Activated T-cell treated with anti-CD3 and anti-CD28 coated beads, Interleukin-2, amount 50 U/mL, for 4 hours (primary cell): ENCODE results near the gene DCX. TPM values are rescaled to one million over a fixed set of nuclear protein-coding genes. Genes with fewer than 3 reads are reported as not detected.

Experiments used
- ATAC-seq, 2 donors: fragments of 200-7000 bp; cut with Tn5 transposase; one replicate each; pipeline ENCODE4 v1.10.0; 2021
- DNase-seq: peaks from one replicate; pipeline ENCODE4 v3.0.0-alpha.2; 2020
- H3K27me3 Mint-ChIP-seq: one replicate; pipeline ENCODE4 v1.8.0; 2021; ENCODE audit warnings: low read depth, mixed read lengths
- H3K36me3 Mint-ChIP-seq: one replicate; pipeline ENCODE4 v1.8.0; 2022; ENCODE audit warnings: mixed read lengths; ENCODE audit not compliant: insufficient read depth
- H3K4me1 Mint-ChIP-seq: one replicate; pipeline ENCODE4 v1.8.0; 2021; ENCODE audit warnings: low read depth, mixed read lengths
- H3K4me3 Mint-ChIP-seq: one replicate; pipeline ENCODE4 v1.8.0; 2021; ENCODE audit warnings: mild to moderate bottlenecking, moderate library complexity, mixed read lengths
- H3K9me3 Mint-ChIP-seq: one replicate; pipeline ENCODE4 v1.8.0; 2021; ENCODE audit warnings: mixed read lengths
- total RNA-seq, 3 donors: library from RNA; stranded (reverse); gene quantifications; one replicate each; pipeline ENCODE4 v1.2.1, GENCODE V29; 2021

The DCX gene
- total RNA-seq, 3 donors from 2014 or later = not detected

DNA sequence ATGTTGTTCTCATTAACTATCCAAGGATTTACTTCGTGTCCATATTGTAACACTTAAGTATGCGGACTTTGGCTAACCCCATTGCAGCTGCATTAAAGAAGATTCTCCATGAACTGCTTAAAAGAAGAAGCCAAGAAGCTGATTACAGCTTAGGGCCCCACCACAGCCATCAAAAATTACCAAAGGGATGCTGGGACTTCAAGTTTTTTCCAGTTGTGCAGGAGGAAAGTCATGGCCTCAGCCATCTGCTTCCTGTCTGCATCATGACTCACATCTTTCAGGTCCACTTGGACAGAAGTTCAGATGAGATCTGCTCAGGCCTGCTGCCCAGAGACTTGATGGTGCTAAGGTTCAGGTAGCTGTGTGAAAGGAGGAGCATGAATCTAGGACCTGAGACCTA lies 102.9 kb downstream of the DCX start:
- ATAC-seq (no peak), DNase-seq (no peak)
- H3K4me1 Mint-ChIP-seq = no peaks in the 10 kb centered on the region
- no peaks in the 10 kb centered on the region for H3K9me3 Mint-ChIP-seq
- no peak overlapping the region for H3K4me3 Mint-ChIP-seq
- no peaks in the 10 kb centered on the region for H3K27me3 Mint-ChIP-seq
- no peaks in the 10 kb centered on the region for H3K36me3 Mint-ChIP-seq

DNA sequence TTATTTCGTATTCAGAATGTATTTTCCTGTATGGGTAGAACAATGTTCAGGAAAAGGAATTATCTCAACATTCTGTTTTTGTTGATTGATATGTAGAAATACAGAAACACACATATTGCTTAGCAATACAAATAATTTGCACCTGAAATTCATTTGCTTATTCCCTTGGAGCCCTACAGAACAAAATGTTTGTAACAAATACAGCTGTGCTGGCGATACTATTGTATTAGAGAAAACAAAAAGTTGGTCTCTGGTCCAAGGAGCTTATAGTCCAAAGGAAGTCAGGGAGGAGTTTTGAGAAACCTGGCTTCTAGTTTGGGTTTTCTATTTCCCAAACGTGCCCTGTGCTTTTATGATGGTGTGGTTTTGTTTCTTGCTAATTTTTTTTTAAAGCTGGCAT lies 104.0 kb downstream of the DCX start:
- no peaks in the 10 kb centered on the region for H3K27me3 Mint-ChIP-seq
- H3K9me3 Mint-ChIP-seq = no peaks in the 10 kb centered on the region
- DNase-seq = no peak
- no peaks in the 10 kb centered on the region for H3K4me1 Mint-ChIP-seq
- ATAC-seq = no peak
- no peaks in the 10 kb centered on the region for H3K36me3 Mint-ChIP-seq
- H3K4me3 Mint-ChIP-seq = no peak overlapping the region

DNA sequence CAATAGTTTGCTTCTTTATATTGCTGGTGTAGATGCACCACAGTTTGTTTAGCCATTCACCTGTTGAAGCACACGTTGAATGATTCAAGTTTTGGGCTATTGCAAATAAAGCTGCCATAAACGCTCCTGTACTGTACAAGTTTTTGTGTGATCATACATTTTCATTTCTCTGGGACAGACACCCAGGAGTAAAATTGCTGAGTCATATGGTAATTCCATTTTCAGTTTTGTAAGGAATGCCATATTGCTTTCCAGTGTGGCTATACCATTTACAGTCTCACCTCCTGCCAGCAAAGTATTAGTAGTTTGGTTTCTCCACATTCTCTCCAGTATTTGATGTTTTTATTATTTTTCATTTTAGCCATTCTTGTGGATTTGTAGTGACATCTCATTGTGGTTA lies 109.7 kb downstream of the DCX start:
- Mint-ChIP-seq H3K4me3 (no peak overlapping the region), H3K9me3 (no peaks in the 10 kb centered on the region), H3K36me3 (no peaks in the 10 kb centered on the region)

DNA sequence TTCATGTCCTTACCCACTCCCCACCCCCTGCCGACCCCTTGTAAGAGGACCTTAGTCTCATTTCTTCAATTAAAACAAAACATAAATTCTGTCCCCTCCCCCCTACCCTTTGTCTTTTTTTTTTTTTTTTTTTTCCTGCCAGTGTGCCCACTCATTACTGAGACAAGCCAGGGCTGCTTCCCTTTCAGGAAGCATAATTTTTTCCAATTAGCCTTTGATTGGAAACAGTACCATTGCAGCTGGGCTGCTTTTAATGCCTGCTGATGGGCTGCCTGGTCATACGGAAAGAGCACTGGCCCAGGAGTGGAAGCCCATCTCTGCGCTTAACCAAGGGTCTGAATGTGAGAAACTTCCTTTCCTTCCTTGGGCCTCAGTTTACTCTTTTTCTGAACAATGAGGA lies 123.2 kb downstream of the DCX start:
- Mint-ChIP-seq H3K4me1 (no peaks in the 10 kb centered on the region), H3K27me3 (no peaks in the 10 kb centered on the region), H3K9me3 (no peaks in the 10 kb centered on the region), H3K36me3 (no peaks in the 10 kb centered on the region), H3K4me3 (no peak overlapping the region)
- no peak for ATAC-seq
- no peak for DNase-seq

More for the DNA sequence above, 109.7 kb downstream of the DCX start:
- DNase-seq (no peak), ATAC-seq (no peak)
- Mint-ChIP-seq H3K4me1 (no peaks in the 10 kb centered on the region), H3K27me3 (no peaks in the 10 kb centered on the region)

DNA sequence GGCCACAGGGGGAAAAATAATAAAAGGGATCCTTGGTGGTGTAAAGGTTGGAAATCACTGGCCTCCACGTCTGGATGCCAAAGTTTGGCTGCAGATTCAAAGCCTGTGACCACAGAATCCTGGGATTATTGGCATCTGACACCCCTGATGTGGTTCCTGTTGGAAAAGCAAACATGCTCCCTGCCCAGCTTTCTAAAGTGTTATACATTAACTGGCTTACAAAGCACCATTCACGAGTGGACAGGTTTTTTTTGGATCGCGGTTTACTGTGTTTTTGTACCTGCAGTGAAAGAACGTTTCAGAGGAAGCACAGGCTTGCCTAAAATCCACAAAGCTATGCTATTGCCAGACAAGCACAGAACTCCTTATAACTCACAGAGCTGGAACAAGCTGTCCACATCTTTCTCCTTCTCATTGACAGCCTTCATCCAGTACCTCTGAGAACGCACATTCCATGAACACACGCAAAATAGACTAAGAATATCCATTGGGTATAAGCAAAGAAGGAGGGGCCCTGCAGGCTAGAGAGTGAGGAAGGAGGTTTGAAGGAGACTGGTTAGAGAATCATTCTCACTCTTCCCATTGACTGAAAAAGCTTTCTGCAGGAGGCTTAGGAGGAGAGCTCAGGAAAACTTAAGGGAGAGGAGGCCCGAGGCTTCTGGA lies 127.2 kb downstream of the DCX start:
- ATAC-seq (no peak), DNase-seq (no peak)
- Mint-ChIP-seq H3K4me3 (no peak overlapping the region), H3K4me1 (no peaks in the 10 kb centered on the region), H3K27me3 (no peaks in the 10 kb centered on the region), H3K36me3 (no peaks in the 10 kb centered on the region), H3K9me3 (no peaks in the 10 kb centered on the region)

DNA sequence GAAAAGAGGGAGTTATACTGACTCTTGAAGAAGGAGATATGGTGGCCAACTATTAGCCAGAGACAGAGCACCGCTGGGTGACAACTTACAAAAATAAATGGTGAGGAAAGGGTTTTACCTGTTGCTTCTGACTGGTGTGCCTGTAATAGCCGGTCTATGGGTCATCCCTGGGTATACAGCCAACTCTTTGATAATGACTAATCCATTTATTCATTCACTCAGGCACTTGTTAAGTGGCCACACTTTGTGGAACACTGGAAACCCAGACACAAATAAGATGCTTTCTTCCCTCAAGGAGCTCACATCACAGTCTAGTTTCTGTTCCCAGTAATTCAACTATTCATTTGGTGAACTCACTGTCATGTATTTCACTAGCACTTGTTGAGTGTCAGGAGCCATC lies 128.5 kb downstream of the DCX start:
- Mint-ChIP-seq H3K9me3 (no peaks in the 10 kb centered on the region), H3K4me3 (no peak overlapping the region), H3K27me3 (no peaks in the 10 kb centered on the region), H3K4me1 (no peaks in the 10 kb centered on the region), H3K36me3 (no peaks in the 10 kb centered on the region)
- DNase-seq (no peak), ATAC-seq (no peak)

DNA sequence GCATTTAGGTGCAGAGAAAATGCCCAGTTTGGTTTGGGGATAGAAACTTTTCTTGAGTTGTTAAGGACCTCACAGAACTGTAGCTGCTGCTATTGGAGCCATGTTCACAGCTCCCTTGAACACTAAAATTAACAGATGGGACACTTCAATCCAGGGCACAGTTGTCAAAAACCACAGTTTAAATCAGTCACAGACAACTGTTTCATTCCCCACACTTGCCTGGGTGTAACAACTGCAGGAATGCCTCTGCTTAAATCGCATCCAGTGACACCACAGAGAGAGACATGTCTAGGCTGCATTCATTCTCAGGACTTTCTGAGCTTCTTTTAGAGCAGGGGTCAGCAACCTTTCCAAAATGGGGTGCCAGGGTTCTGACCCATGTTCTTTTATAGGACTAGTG lies 129.0 kb downstream of the DCX start:
- Mint-ChIP-seq H3K36me3 (no peaks in the 10 kb centered on the region), H3K4me3 (no peak overlapping the region), H3K4me1 (no peaks in the 10 kb centered on the region), H3K9me3 (no peaks in the 10 kb centered on the region), H3K27me3 (no peaks in the 10 kb centered on the region)
- DNase-seq (no peak), ATAC-seq (no peak)

DNA sequence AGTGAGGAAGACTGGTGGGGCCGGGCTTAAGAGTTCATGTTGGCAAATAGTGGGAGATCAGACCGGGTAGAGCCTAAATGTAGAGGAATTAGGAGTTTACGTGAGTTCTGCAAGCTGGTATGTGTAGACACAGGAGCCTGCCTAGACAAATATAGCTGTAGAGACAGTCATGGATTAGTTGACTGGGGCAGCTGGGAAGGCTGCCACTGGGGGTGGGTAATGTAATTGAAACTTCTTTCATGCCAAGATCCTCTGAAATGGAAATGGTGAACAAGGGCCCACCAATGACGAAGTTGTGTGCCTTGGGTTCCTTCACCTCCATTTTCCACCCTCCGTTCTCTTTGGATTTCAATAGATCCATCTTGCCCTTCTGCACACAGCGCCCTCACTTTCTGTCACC lies 129.9 kb downstream of the DCX start:
- Mint-ChIP-seq H3K36me3 (no peaks in the 10 kb centered on the region), H3K4me3 (no peak overlapping the region), H3K27me3 (no peaks in the 10 kb centered on the region), H3K9me3 (no peaks in the 10 kb centered on the region), H3K4me1 (no peaks in the 10 kb centered on the region)
- ATAC-seq = no peak
- no peak for DNase-seq

DNA sequence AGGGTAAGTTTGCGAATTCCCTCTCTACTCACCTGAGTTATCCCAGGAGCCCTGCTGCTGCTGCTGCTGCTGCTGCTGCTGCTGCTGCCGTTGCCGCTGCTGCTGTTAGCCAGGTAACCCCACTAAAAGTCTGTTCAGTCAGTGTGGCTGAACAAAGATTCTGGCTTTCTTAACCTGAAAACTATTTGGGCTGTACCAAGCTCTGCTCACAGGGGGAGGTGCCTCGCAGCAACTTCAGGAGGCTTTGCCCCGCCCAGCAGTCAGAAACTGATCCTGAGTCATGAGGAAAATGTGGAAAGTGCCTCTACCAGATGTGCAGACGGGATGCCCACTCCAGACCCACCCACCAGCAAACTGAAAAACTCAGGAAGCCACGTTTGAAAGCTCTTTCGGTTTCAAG lies 141.7 kb downstream of the DCX start, which contains the start of gene CAPN6:
TSS of gene CAPN6 (minus strand) at position 145 of the 400 bp plus-strand sequence. CDS start 6,547 bp downstream, outside the sequence.
- no peak for ATAC-seq
- H3K9me3 Mint-ChIP-seq = no peaks in the 10 kb centered on the region
- H3K36me3 Mint-ChIP-seq = no peaks in the 10 kb centered on the region
- no peak for DNase-seq
- no peaks in the 10 kb centered on the region for H3K4me1 Mint-ChIP-seq
- no peaks in the 10 kb centered on the region for H3K27me3 Mint-ChIP-seq
- no peak within 1 kb of the TSS for H3K4me3 Mint-ChIP-seq

DNA sequence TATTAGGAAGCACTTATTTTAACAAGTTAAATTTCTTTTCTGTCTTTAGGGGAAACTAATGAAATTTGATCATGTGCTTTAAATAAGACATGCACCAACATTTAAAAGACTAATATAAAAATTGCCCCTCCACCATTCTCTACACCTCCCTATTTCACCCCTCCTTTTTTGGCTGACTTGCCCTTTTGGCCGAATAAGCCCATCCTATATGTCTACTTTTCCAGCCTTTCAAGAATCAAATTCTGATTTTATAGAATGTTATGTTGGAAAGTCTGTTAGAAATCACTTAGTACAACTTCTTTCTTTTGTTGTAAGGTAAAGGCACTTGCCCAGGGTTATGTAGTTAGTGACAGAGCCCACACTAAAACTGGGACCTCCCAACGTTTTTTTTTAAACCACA lies 143.5 kb downstream of the DCX start:
- DNase-seq (no peak), ATAC-seq (no peak)
- Mint-ChIP-seq H3K36me3 (no peaks in the 10 kb centered on the region), H3K4me1 (no peaks in the 10 kb centered on the region), H3K9me3 (no peaks in the 10 kb centered on the region), H3K27me3 (no peaks in the 10 kb centered on the region), H3K4me3 (no peak overlapping the region)

DNA sequence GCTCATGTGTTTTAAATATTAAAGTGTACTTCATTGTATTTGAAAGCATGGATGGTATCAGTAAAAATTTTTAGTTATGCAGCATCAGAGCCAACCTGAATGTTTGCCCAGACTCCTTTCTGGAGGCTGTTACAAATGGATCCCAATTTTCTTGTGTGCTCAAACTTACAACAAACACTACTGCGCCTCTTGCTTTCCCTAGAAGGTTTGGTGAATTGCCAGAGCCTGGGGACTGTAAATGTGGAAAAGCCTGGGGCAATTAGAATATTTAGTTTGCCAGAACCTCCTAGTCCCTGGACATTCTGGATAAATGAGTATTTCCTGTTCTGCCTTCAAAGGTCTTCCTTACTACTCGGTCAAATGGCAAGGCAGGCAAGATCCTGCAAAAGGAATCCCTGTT lies 146.5 kb downstream of the DCX start:
- H3K4me1 Mint-ChIP-seq = no peaks in the 10 kb centered on the region
- ATAC-seq (no peak), DNase-seq (no peak)
- H3K4me3 Mint-ChIP-seq = no peak overlapping the region
- no peaks in the 10 kb centered on the region for H3K36me3 Mint-ChIP-seq
- no peaks in the 10 kb centered on the region for H3K9me3 Mint-ChIP-seq
- H3K27me3 Mint-ChIP-seq = no peaks in the 10 kb centered on the region

DNA sequence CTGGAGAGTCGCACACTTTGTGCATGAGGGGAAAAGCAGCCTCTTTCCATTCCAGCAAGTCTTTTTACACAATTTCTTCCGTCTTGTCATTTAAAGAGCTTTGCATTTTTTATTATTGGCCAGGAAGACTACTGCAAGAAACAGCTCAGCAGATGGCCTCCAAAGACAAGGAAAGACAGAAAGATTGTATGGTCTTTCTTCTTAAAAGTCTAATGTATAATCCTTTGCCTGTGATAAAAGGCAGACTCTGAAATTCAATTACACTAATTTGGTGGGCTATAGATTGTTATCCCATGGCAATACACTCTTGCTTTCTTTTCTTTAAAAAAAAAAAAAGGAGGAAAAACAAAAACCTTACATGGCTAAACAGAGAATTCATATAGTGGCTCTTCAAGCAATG lies 147.6 kb downstream of the DCX start:
- Mint-ChIP-seq H3K4me1 (no peaks in the 10 kb centered on the region), H3K9me3 (no peaks in the 10 kb centered on the region), H3K27me3 (no peaks in the 10 kb centered on the region), H3K4me3 (no peak overlapping the region), H3K36me3 (no peaks in the 10 kb centered on the region)
- DNase-seq = no peak
- ATAC-seq = no peak

DNA sequence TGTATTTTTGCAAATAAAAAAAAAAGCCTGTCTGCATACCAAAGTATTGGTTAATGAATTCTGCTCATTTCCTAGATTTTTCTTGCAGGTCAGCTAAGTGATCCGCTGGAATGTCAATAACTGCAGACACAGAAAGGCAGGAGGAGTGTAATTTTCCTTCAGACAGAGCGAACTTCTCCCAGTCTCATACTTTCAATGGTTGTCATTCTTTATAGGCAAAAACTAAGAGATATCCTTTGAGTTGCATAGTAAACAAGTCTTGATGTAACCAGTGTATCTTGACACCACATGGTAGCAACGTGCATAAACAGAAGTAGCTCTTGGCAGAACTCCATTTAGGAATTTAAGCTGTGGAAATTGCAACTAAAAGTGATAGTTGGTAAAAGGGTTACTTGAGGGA lies 149.9 kb downstream of the DCX start:
- no peaks in the 10 kb centered on the region for H3K4me1 Mint-ChIP-seq
- ATAC-seq = no peak
- no peak overlapping the region for H3K4me3 Mint-ChIP-seq
- DNase-seq = no peak
- H3K36me3 Mint-ChIP-seq = no peaks in the 10 kb centered on the region
- no peaks in the 10 kb centered on the region for H3K27me3 Mint-ChIP-seq
- no peaks in the 10 kb centered on the region for H3K9me3 Mint-ChIP-seq

DNA sequence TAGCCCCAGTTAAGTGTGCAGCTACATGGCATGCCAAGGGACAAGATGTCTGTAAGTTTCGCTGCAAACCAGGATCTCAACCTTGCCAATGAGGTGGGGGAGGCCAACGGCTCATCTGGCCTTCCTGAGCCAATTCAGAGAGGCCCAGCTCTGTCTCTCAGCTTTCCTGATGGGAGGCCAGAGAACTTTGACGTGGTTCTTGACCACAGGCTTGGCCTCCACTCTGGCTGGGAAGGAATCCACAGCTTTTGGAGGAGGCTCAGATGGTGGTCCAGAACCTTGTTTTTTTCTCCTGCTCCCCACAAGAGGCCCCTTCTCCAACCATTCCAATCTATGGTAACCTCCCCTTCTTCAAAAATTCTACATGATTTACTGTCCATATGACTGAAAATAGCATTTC lies 151.5 kb downstream of the DCX start:
- ATAC-seq = no peak
- H3K4me3 Mint-ChIP-seq = no peak overlapping the region
- no peaks in the 10 kb centered on the region for H3K9me3 Mint-ChIP-seq
- no peaks in the 10 kb centered on the region for H3K27me3 Mint-ChIP-seq
- no peak for DNase-seq
- no peaks in the 10 kb centered on the region for H3K36me3 Mint-ChIP-seq
- H3K4me1 Mint-ChIP-seq = no peaks in the 10 kb centered on the region

DNA sequence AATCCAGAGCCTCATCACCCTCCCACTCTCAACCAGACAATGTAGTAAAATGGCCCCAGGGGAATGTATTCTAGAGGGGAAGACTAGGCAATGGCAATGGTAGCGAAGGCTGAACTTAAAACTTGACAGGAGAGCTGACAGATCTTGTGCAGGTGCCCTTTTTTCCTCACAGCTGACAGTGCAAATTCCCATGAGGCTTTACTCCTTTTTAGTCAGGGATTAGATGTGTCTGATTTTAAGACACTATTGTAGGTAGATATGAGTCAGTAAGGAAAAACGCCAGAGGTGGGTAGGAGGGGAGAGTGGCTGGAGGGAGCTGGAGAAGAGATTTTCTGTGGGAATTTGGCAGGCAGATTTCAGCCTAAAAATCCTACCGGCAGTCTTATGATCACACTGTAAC lies 152.4 kb downstream of the DCX start:
- ATAC-seq (no peak), DNase-seq (no peak)
- Mint-ChIP-seq H3K9me3 (no peaks in the 10 kb centered on the region), H3K36me3 (no peaks in the 10 kb centered on the region), H3K27me3 (no peaks in the 10 kb centered on the region), H3K4me3 (no peak overlapping the region), H3K4me1 (no peaks in the 10 kb centered on the region)

DNA sequence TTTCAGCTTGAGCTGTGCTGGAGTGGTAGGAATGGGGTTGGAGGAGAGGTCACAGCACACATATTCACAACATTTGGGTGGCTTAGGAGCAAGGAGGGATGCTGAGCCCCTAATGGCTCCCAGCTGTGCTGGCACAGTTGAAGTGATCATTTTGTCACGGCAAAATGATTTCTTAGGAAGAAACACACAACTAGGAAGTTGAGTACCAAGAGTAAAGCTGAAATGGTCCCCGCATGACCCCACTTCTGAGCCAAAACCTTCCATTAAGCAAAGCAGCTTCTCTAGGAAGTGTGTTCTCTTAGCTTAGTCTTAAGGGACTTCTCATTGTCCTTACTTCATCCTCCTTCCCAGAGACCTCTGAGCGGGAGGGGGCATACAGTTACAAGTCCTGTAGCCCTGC lies 154.3 kb downstream of the DCX start:
- Mint-ChIP-seq H3K4me3 (no peak overlapping the region), H3K9me3 (no peaks in the 10 kb centered on the region), H3K4me1 (no peaks in the 10 kb centered on the region), H3K36me3 (no peaks in the 10 kb centered on the region), H3K27me3 (no peaks in the 10 kb centered on the region)
- DNase-seq = no peak
- no peak for ATAC-seq
